MM.1S (cell line): ENCODE measurements around the gene TBL1Y.
"Not testable (repeated sequence)": the region's sequence is repeated elsewhere in the genome, so short reads cannot be mapped to it uniquely, and the experiment has no call there.

Source experiments
- EZH2phosphoT487 ChIP-seq: fragments of 300-600 bp; sonication (generic); IDR thresholded peaks from 2 replicates; pipeline ENCODE4 v1.6.1; 2018; ENCODE audit warnings: antibody characterized with exemption, low read length
- TF ChIP-seq, protein P1 (sequence below): fragments of 300-600 bp; sonication (generic); IDR thresholded peaks from 2 replicates; pipeline ENCODE4 v1.5.1; 2016; ENCODE audit warnings: antibody characterized with exemption, low read length, mixed read lengths

- TF ChIP-seq, protein P1, sequence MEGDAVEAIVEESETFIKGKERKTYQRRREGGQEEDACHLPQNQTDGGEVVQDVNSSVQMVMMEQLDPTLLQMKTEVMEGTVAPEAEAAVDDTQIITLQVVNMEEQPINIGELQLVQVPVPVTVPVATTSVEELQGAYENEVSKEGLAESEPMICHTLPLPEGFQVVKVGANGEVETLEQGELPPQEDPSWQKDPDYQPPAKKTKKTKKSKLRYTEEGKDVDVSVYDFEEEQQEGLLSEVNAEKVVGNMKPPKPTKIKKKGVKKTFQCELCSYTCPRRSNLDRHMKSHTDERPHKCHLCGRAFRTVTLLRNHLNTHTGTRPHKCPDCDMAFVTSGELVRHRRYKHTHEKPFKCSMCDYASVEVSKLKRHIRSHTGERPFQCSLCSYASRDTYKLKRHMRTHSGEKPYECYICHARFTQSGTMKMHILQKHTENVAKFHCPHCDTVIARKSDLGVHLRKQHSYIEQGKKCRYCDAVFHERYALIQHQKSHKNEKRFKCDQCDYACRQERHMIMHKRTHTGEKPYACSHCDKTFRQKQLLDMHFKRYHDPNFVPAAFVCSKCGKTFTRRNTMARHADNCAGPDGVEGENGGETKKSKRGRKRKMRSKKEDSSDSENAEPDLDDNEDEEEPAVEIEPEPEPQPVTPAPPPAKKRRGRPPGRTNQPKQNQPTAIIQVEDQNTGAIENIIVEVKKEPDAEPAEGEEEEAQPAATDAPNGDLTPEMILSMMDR: not testable (repeated sequence)
- not testable (repeated sequence) for TF ChIP-seq EZH2phosphoT487
These were observed 142.0 kb downstream of the TBL1Y start for GRCh38 chrY:7052461-7052860.
